ENCODE data around the gene SURF2.
A peak's percentile ranks its signal among the peaks of the same experiment; 100 is the strongest.

Gene SURF2

DNA sequence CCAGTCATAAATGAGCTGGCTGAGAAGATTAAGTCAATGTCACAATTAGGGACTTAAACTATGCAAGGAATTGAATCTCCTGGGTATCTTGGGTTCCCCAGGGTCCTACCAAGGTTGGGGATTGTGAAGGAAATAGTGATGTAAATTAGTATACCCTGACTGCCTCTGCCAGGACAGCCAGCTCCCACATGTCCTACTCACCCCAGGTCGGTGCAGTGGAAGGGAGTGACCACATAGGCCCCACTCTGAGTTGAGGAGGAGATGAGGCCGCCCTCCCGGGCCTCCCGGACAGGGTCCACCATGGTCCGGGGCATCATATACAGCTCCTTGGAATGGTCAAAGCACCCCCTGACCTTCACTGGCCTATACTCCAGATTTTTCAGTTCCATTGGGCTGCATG, 2.8 kb upstream of the SURF2 start:
- no peak for DNase-seq

- no peak for DNase-seq
These were observed 1.6 kb upstream of the SURF2 start for GRCh38 chr9:133354766-133355165.

- DNase-seq, result peak in 1 of 56 donors; percentile 73
These were observed 431 bp upstream of the SURF2 start for GRCh38 chr9:133355881-133356357.

DNA sequence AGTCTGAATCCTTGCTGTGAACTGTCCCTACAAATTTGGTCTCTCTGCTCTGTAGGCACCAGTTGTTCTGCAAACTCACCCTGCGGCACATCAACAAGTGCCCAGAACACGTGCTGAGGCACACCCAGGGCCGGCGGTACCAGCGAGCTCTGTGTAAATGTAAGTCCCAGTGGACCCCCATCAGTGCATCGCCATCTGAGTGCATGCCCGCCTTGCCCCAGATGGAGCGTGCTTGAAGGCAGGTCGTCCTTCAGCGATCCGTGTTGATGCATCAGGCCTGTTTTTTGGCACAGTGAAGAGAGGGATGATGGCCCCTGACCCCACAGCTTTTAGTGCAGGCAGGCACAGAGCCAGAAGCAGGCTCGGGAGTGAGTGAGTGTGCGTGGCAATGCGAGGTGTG, 1.3 kb downstream of the SURF2 start:
- DNase-seq, result no peak

DNA sequence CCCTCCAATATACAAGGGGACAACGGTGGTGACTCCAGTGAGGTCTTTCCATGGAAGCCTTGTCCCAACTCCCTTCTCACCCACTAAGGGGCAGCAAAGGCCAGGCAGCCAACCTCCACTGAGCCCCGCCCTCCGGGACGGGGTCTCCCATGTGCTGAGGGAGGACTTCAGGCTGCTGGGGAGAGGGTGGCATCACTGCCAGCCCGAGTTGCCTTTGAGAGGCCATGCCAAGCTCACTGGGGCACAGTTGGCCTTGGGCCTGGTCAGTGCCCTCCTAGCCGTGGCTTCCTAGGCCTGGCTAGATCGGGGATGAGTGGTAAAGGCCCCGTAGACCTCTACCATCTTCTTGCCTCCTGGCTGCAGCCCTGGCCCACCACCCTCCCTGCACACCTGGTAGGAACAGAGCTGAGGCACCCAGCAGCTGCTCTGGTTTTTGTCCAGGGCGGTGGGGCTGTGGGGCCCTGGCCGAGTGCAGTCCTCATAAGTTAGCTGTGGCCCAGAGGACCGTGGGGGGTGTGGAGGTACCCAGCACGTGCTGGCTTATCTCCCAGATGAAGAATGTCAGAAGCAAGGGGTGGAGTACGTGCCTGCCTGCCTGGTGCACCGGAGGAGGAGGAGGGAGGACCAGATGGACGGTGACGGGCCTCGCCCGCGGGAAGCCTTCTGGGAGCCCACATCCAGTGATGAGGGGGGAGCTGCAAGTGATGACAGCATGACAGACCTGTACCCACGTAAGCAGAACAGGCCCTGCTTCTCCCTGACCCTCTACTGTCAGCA, 3.2 kb downstream of the SURF2 start:
- peak in 5 of 56 donors; percentile 14 to 39 (median 28) for DNase-seq

DNA sequence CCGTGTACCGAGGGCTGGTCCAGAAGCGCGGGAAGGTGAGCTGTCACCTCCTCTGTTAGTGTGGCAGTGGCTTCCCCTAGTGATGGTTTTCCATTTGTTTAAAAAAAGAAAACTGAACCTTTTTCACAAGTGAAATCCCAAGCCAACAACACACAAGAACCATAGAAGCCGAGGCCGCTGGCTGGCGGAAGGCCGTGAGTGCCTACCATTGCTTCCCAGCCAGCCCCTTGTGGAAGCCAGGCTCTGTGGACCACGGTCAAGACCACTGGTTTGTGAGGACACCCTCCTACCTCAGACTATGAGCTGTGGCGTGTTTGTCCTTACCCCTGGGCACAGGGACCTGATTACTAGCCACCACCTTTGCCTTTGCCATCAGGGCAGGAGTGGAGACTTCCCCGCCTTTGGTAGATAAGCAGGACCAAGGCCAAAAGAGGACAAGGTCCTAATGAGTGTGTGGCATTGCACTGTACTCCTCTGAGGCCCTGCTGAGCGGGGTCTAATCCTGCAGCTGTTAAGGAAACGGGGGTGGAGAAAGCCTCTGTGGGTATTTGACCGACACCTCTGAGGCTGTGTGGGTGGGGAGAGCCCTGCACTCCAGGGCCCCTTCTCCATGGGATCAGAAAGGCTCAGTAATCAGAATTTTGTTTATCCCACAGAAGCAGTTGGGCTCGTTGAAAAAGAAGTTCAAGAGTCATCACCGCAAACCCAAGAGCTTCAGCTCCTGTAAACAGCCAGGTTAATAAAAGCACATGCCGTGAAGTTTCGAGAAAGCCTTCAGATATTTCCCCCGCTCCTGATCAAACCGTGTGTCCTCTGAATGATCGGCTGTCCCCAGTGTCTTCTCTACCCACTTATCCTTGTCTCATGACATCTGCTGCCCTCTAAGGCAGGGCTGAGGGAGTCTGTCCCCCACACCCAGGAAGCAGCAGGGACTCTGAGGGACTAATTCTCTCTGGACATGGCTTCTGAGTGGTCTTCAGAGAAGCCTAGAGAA, 4.3 kb downstream of the SURF2 start:
- DNase-seq, result no peak

GRCh38 chr9:133361507-133362092, 5.2 kb downstream of the SURF2 start:
- DNase-seq, result no peak

DNA sequence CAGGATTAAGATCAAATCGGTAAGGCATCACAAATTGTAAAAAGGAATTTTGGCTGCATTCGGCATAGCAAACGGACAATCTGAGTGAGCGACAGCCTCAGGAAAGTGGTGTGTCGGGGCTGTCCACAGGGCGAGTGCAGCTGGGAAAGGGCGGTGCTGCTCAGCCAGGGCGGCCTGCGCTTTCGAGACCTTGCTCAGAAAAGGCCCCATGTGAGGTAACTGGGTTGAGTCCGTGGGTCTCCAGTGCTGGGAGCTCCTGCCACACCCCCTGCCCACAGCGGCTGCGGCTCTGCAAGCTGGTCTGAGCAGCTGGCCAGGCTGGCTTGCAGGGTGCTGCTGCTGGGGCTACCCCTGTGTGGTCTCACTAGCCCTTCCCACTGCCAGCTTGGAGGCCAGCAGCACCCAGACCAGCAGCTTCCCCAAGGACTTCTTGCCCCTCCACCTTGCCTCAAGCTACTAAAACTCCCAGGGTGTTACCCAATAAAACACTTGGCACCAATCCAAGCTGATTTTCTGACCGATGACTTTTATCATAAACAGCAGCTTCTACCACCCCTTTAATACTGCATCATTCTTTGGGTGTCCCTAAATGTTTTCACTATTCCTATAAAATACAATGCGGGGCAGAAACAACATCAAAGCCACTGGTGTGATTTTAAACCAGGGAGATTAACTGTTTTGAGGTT, 6.2 kb downstream of the SURF2 start:
- DNase-seq, result no peak

- no peak for DNase-seq
These were observed 10.1 kb downstream of the SURF2 start for GRCh38 chr9:133366435-133366834.

DNA sequence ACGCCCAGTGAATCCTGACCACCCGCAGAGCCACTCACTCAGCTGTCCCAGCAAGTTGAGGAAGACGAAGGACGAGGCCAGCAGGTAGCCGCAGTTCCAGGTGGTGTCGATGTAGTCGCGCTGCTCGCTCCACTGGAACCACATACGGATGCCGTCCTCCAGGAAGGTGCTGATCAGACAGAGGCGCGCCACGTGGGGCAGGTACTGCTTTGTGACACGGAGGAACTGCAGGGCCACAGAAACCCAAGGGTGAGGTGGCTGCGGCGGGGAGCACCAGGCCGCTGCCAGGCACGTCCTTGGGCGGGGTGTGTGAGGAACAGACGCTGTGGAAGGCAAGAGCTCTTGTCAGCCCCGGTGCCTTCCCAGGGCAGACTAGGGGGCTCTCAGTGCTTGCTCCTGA, 10.9 kb downstream of the SURF2 start:
- DNase-seq, result no peak

GRCh38 chr9:133367778-133368177, 11.4 kb downstream of the SURF2 start:
- DNase-seq, result no peak

DNA sequence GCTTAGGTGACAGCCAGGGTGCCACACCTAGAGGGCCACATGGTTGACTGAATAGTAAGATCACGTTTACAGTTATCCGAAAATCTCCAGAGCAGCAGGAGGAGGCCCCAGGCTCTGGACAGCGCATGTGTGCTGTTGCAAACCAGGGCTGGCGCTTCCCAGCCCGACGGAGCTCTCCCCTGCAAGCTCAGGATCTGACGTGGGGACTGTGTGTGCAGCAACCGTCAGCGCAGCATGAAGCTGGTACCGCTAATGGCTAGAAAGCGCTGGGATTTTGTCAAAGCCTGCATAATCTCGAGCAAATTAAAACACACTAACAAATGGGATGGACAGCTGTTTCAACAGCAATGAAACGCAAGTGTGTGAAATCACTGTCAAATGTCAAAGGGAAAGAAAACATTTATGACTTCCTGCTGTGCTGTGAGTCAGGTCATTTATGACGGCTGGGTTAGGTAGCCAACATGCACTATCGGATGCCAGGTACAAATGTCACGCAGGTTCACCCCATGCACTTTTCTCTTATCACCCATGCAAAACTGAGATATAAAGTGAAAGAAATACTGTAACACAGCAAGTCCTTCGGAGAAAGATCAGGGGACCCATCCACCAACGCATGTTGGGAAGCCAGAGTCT, 12.0 kb downstream of the SURF2 start:
- DNase-seq, result no peak

DNA sequence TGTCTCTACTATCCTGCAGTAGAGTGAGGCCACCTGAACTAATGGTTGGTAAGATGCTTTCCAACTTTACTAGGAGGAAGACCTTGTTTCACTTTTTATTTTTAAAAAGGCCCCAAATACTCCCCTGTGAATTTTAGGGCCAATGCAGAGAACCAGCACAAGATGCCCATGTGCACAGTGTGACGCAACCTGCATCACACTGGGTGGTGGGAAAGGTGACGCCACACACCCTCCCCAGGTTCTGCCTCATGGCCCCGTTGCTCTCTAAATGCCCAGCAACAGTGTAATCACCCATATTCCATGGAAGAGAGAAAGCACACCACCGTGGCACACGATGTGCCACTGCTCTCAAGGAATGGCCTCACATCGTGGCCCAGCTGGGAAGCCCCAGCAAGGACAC, 13.1 kb downstream of the SURF2 start:
- no peak for DNase-seq

DNA sequence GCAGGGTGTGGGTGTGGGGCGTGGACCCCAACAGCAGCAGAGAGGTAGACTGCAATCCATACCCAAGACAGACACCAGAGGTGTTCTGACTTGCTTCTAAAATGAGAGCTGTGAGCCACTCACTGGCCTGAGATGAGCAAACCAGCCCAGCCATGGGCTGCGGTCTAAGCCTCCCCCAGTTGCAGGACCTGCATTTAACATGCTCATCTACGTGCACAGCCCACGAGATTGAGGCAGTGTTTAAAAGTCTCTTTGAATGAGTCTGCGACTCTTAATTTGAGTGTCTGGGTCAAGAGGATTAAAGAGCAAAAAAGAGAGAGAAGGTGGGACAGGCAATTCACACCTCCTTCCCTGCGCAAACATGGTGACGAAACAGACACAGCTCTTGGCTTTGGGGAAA, 13.6 kb downstream of the SURF2 start:
- no peak for DNase-seq

- no peak for DNase-seq
These were observed 14.3 kb downstream of the SURF2 start for GRCh38 chr9:133370685-133371084.

- DNase-seq, result no peak
These were observed 14.9 kb downstream of the SURF2 start for GRCh38 chr9:133371261-133371711.

GRCh38 chr9:133372144-133372543, 15.8 kb downstream of the SURF2 start:
- no peak for DNase-seq

- no peak for DNase-seq
These were observed 18.3 kb downstream of the SURF2 start for GRCh38 chr9:133374612-133375115.

DNA sequence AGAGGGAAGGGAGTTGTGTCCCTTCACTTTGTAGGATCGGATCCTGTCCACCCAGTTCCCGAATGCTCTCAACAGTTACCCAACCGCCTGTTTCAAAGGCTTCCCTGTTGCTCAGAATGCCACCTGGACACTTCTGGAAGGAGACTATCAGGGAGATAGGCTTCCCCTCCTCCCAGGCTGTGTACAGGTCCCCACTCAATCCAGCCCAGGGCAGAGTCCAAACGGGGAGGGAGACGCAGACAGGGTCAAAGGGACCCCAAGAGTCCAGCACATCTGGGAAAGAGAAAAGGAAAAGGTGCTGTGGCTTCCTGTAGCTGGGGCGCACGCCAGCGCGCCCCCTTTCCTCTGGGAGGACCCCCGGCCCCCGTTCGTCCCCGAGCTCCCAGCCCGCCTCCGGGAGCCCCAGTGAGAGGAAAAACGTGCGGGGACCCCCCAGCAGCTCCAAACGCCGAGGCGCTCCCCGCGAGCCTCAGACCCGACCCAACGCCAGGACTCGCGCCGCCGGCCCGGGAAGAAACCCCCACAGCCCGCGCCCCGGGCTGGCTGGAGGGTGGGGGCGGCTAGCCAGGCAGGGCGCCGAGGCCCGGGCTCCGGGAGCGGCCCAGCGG, 18.9 kb downstream of the SURF2 start:
- no peak for DNase-seq
